WTC11 (cell line): ENCODE data around the gene COX14. TPM values are rescaled to one million over a fixed set of nuclear protein-coding genes. Genes with fewer than 3 reads are reported as not detected.

Experiments
- ATAC-seq: fragments of 200-7000 bp; cut with Tn5 transposase; 2 replicates; pipeline ENCODE4 v1.10.0; 2021; ENCODE audit warnings: mild to moderate bottlenecking, moderate library complexity
- CTCF ChIA-PET: fragments of 300-600 bp; sonication (Branson Sonifier 250); formaldehyde crosslinking; loops from one replicate; lab custom pipeline; 2021; ENCODE audit warnings: antibody characterized with exemption; lab: Charles Lee
- POLR2A ChIA-PET: fragments of 350-600 bp; sonication (Branson Sonifier 250); formaldehyde crosslinking; loops from one replicate; lab custom pipeline; 2021; ENCODE audit warnings: antibody characterized with exemption; lab: Charles Lee
- DNase-seq: peaks from one replicate; pipeline ENCODE4 v3.0.0; 2021; ENCODE audit warnings: low spot score
- H3K27ac Mint-ChIP-seq: 2 replicates; pipeline ENCODE4 v1.8.0; 2021; ENCODE audit warnings: mixed read lengths
- H3K27me3 Mint-ChIP-seq: 2 replicates; pipeline ENCODE4 v1.8.0; 2021; ENCODE audit warnings: low read depth, mild to moderate bottlenecking, moderate library complexity, mixed read lengths
- H3K36me3 Mint-ChIP-seq: 2 replicates; pipeline ENCODE4 v1.8.0; 2021; ENCODE audit warnings: mixed read lengths
- H3K4me1 Mint-ChIP-seq: 2 replicates; pipeline ENCODE4 v1.8.0; 2022; ENCODE audit warnings: mixed read lengths
- H3K4me3 Mint-ChIP-seq: 2 replicates; pipeline ENCODE4 v1.8.0; 2021; ENCODE audit warnings: mild to moderate bottlenecking, moderate library complexity, mixed read lengths
- H3K9me3 Mint-ChIP-seq: 2 replicates; pipeline ENCODE4 v1.8.0; 2021; ENCODE audit warnings: mixed read lengths
- CDX4 ChIP-seq: fragments of 250-450 bp; sonication (Bioruptor Pico); IDR thresholded peaks from 2 replicates; pipeline ENCODE4 v1.9.0; 2021; ENCODE audit warnings: moderate library complexity, mild to moderate bottlenecking, inconsistent platforms, borderline replicate concordance
- E2F4 ChIP-seq: sonication (generic); formaldehyde crosslinking; IDR thresholded peaks from 2 replicates; pipeline ENCODE4 v1.8.1; 2022; ENCODE audit warnings: low read depth, mild to moderate bottlenecking, moderate library complexity, missing genetic modification reagents, borderline replicate concordance
- ETV6 ChIP-seq: sonication (generic); formaldehyde crosslinking; IDR thresholded peaks from 2 replicates; pipeline ENCODE4 v1.8.1; 2022; ENCODE audit warnings: mild to moderate bottlenecking, missing genetic modification reagents
- FOXP1 ChIP-seq: sonication (generic); formaldehyde crosslinking; IDR thresholded peaks from 2 replicates; pipeline ENCODE4 v1.8.0; 2022; ENCODE audit warnings: missing genetic modification reagents, mild to moderate bottlenecking, moderate library complexity, borderline replicate concordance
- GABPB1 ChIP-seq: sonication (generic); formaldehyde crosslinking; IDR thresholded peaks from 2 replicates; pipeline ENCODE4 v1.8.1; 2023; ENCODE audit warnings: mild to moderate bottlenecking, missing genetic modification reagents
- IRF2 ChIP-seq: sonication (generic); formaldehyde crosslinking; IDR thresholded peaks from 2 replicates; pipeline ENCODE4 v1.8.0; 2022; ENCODE audit warnings: low read depth, missing genetic modification reagents, borderline replicate concordance
- MXD4 ChIP-seq: fragments of 250-450 bp; sonication (Bioruptor Pico); IDR thresholded peaks from 2 replicates; pipeline ENCODE4 v1.8.0; 2021; ENCODE audit warnings: mild to moderate bottlenecking, moderate library complexity, borderline replicate concordance
- NR2C2 ChIP-seq: sonication (generic); formaldehyde crosslinking; IDR thresholded peaks from 2 replicates; pipeline ENCODE4 v1.8.0; 2022; ENCODE audit warnings: mild to moderate bottlenecking, missing genetic modification reagents
- PRDM15 ChIP-seq: sonication (generic); formaldehyde crosslinking; IDR thresholded peaks from 2 replicates; pipeline ENCODE4 v1.8.0; 2022; ENCODE audit warnings: missing genetic modification reagents
- PREB ChIP-seq: sonication (generic); formaldehyde crosslinking; IDR thresholded peaks from 2 replicates; pipeline ENCODE4 v1.8.1; 2022; ENCODE audit warnings: mild to moderate bottlenecking, missing genetic modification reagents, moderate library complexity, borderline replicate concordance
- TEAD4 ChIP-seq: sonication (generic); formaldehyde crosslinking; IDR thresholded peaks from 2 replicates; pipeline ENCODE4 v1.8.0; 2022; ENCODE audit warnings: mild to moderate bottlenecking, missing genetic modification reagents
- ZBTB21 ChIP-seq: sonication (generic); formaldehyde crosslinking; IDR thresholded peaks from 2 replicates; pipeline ENCODE4 v1.8.1; 2023; ENCODE audit warnings: mild to moderate bottlenecking, missing genetic modification reagents, borderline replicate concordance
- ZNF423 ChIP-seq: fragments of 250-450 bp; sonication (Bioruptor Pico); IDR thresholded peaks from 2 replicates; pipeline ENCODE4 v2.1.2; 2022; ENCODE audit warnings: mild to moderate bottlenecking, moderate library complexity
- ZNF532 ChIP-seq: fragments of 250-450 bp; sonication (Bioruptor Pico); IDR thresholded peaks from 2 replicates; pipeline ENCODE4 v1.9.0; 2021; ENCODE audit warnings: mild to moderate bottlenecking, borderline replicate concordance
- ZNF671 ChIP-seq: fragments of 250-450 bp; sonication (Bioruptor Pico); IDR thresholded peaks from 2 replicates; pipeline ENCODE4 v1.8.0; 2021; ENCODE audit warnings: mild to moderate bottlenecking
- total RNA-seq: library from RNA; stranded (reverse); gene quantifications from 3 replicates; pipeline ENCODE4 v1.2.3, GENCODE V29; 2021

The COX14 gene
- total RNA-seq, 1 experiment from 2014 or later, result 41.4 TPM

- TF ChIP-seq MXD4 (CRISPR knock-in tag), result no peak
- TF ChIP-seq ZNF671 (CRISPR knock-in tag), result no peak
- no peak for TF ChIP-seq E2F4 (CRISPR knock-in tag)
- TF ChIP-seq PREB (CRISPR knock-in tag), result 0 out of 2 replicates have a peak, but pooled peaks have one; percentile 53
- TF ChIP-seq ZBTB21, result no peak
- TF ChIP-seq GABPB1 (CRISPR knock-in tag), result peak; percentile 40; the same call in 1 of the 2 replicates
- TF ChIP-seq PRDM15 (CRISPR knock-in tag), result no peak
- TF ChIP-seq, all 79 proteins: peak for 2
- DNase-seq, result no peak
- Mint-ChIP-seq H3K36me3 (no peaks in the 10 kb centered on the region), H3K27ac (peak overlapping the region; percentile 89), H3K27me3 (no peaks in the 10 kb centered on the region), H3K9me3 (no peaks in the 10 kb centered on the region), H3K4me3 (peak overlapping the region; percentile 27; the same call in 1 of the 2 replicates), H3K4me1 (peaks cover 19% of the 10 kb centered on the region)
- no peak for ATAC-seq
- CTCF ChIA-PET, result interaction anchor here (0.5 to 4.8 kb wide), 30 partner anchors 8 to 1154 kb away, joined by 3 to 165 read pairs (median 10); partner anchors contain the start of genes CERS5, GPD1, LIMA1 and SMARCD1
- POLR2A ChIA-PET, result interaction anchor here (1.5 to 4.2 kb wide), 4 partner anchors 9 to 57 kb away, joined by 3 to 50 read pairs (median 13); partner anchors contain the start of genes CERS5 and SMARCD1
Measured at GRCh38 chr12:50110127-50110761, 1.8 kb upstream of the COX14 start.

GRCh38 chr12:50110762-50111351, 1.2 kb upstream of the COX14 start:
- Mint-ChIP-seq H3K27me3 (no peaks in the 10 kb centered on the region), H3K9me3 (no peaks in the 10 kb centered on the region), H3K27ac (peak overlapping the region; percentile 89), H3K4me3 (peak overlapping the region; percentile 76), H3K4me1 (peaks cover 19% of the 10 kb centered on the region), H3K36me3 (no peaks in the 10 kb centered on the region)
- POLR2A ChIA-PET, result interaction anchor here (1.5 to 4.2 kb wide), 5 partner anchors 10 to 173 kb away, joined by 3 to 50 read pairs (median 12); partner anchors contain the start of genes CERS5, LIMA1 and SMARCD1
- CTCF ChIA-PET, result interaction anchor here (0.6 to 4.8 kb wide), 43 partner anchors 9 to 847 kb away, joined by 3 to 165 read pairs (median 7); partner anchors contain the start of genes CERS5, GPD1, LIMA1 and SMARCD1
- ATAC-seq (no peak), DNase-seq (peak; percentile 53)
- no peak for TF ChIP-seq ZNF423 (CRISPR knock-in tag)
- no peak for TF ChIP-seq TEAD4 (CRISPR knock-in tag)
- TF ChIP-seq PREB (CRISPR knock-in tag), result no peak
- no peak for TF ChIP-seq PRDM15 (CRISPR knock-in tag)
- TF ChIP-seq FOXP1, result no peak
- no peak for TF ChIP-seq ZNF532
- no peak for TF ChIP-seq IRF2 (CRISPR knock-in tag)
- TF ChIP-seq ETV6 (CRISPR knock-in tag), result no peak
- TF ChIP-seq NR2C2 (CRISPR knock-in tag), result no peak
- no peak for TF ChIP-seq CDX4 (CRISPR knock-in tag)
